Activated CD8-positive, alpha-beta memory T cell treated with anti-CD3 and anti-CD28 coated beads, Interleukin-2, amount 50 U/mL, for 4 hours (primary cell): ENCODE measurements around the gene EDN1.

Source experiments
- DNase-seq: peaks from one replicate; pipeline ENCODE4 v3.0.0-alpha.2; 2020

Gene EDN1

DNA sequence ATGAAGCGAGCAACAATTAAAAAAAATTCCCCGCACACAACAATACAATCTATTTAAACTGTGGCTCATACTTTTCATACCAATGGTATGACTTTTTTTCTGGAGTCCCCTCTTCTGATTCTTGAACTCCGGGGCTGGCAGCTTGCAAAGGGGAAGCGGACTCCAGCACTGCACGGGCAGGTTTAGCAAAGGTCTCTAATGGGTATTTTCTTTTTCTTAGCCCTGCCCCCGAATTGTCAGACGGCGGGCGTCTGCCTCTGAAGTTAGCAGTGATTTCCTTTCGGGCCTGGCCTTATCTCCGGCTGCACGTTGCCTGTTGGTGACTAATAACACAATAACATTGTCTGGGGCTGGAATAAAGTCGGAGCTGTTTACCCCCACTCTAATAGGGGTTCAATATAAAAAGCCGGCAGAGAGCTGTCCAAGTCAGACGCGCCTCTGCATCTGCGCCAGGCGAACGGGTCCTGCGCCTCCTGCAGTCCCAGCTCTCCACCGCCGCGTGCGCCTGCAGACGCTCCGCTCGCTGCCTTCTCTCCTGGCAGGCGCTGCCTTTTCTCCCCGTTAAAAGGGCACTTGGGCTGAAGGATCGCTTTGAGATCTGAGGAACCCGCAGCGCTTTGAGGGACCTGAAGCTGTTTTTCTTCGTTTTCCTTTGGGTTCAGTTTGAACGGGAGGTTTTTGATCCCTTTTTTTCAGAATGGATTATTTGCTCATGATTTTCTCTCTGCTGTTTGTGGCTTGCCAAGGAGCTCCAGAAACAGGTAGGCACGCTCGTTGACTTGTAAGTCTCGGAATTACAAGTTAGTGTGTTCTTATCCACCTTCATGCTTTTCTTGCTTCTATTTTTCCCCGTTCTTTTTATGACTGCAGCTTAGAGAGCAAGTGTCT, at the start of gene EDN1:
Gene EDN1 (plus strand): TSS at position 429 of the 888 bp plus-strand sequence. CDS start 269 bp downstream, at position 698.
- peak; percentile 43 for DNase-seq

DNA sequence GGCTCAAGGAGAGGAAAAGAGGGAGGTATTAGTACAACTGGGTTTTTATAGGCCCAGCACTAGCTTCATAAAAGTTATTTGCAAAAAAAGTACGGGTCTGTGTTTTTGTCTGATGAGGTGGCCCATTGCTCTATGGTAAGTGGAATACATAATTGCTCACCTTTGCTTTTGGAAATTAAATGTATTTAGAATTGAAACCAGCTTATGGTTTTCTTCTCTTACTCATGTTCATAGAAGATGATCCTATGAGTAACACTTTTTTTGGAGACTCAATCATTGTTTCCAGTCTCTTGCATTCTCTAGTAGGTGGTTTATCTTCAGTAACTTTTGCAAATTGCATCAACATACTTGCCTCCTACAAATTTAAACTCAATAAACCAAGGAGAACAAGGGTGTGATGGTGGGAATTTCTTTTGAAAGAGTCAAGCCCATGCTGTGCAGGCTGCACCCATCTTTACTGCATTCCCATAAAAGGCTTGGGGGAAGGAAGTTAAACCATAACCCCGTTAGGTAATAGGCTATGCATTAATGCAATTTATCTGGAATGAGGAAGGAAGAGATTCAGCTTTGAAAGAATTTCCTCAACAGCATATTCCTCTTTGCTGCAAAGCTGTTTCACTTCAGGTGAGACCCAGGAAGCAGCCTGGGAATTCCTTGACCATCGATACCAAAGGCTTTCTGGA, 48.5 kb upstream of the EDN1 start:
- DNase-seq: no peak

DNA sequence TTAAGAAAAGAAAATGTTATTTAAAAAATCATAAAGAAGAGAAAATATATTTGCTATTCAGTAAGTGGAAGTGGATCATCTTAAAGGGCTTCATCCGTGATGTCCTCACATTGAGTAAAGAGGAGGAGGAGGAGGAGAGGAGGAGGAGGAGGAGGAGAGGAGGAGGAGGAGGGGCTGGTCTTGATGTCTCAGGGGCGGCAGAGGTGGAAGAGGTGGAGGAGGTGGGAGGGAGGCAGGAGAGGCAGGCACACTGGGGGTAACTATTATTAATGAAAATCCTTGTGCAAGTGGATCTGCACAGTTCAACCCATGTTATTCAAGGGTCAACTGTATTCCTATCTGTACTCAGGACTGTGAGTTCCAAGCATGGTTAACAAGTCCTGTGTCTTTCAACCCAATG, 47.0 kb upstream of the EDN1 start:
- no peak for DNase-seq

DNA sequence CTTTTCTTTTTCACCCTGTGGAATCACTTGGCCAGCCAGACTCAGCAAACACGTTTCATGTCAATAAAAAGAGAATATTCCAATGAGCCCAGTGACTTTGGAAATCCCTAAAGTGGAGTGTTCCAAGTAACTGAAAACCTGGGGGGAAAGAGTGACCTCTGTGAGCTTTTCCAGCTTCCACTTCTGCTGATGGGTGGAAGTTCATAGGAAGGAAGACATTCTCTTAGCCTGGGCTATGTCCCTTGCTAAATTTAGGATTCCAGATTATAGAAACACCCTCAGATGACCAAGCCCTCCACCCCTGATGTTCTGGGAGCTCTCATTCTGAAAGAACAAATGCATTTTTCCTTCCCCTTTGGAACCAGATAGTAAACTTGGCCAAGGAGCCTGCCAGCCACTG, 44.8 kb upstream of the EDN1 start:
- no peak for DNase-seq

DNA sequence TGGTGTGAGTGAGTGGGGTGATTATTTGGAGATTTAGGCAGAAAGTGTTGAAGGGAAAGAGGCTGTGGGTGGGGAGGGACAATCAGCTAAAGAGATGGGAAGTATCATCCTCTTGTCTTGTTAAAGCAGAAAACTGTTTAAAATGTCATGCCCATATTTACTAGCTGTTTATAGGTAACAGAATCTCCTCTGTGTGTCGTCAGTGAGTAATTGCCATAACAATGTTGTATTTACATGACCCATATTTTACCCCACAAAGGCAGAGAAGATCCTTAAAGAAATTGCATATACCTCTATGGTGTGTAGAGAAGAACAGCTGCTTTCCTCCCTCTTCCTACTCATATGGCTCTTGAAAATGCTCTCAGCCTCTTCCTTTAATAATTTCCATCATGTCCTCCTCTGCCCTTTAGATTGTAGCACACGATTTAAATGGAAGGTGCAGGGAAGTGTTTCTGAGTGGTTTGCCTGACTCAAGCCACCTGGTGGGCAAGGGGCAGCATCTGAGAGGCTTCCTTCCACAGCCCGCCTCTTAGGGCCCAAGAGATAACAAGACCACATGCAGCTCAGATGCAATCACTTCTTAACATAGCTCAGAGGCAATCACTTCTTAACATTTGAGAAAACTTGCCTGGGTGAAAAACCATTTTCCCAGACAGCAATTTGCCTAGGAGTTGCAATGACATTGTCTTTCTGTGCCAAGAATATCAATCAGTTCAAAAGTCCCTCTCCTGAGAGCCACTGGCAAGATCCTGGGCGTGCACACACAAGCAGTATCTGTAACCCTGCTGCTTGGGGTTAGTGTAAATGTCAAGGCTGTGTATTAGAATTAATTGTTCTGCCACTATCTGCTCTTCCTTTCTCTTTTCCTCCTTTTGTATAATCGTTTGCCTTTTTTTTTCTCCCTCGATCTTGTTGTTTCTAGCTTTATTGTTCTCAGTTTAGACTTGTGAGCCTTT, 44.1 kb upstream of the EDN1 start:
- DNase-seq: no peak

DNA sequence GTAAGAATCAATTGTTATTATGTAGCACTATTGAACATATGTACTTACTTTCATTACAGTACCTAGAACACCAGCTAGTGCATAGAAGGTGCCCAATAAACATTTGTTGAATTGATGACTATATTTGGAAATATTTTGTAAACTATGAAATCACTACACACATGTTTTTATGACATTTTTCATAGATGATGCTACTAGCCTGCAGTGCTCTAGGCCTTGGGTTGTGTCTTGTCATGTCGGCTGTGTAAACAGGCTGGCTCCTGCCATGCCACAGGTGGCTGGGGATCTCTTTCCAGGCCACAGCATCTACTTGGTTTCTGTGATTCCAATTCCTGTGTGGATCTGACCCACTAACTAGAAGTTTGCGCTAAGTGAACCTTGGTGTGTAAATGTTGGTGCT, 43.3 kb upstream of the EDN1 start:
- no peak for DNase-seq

DNA sequence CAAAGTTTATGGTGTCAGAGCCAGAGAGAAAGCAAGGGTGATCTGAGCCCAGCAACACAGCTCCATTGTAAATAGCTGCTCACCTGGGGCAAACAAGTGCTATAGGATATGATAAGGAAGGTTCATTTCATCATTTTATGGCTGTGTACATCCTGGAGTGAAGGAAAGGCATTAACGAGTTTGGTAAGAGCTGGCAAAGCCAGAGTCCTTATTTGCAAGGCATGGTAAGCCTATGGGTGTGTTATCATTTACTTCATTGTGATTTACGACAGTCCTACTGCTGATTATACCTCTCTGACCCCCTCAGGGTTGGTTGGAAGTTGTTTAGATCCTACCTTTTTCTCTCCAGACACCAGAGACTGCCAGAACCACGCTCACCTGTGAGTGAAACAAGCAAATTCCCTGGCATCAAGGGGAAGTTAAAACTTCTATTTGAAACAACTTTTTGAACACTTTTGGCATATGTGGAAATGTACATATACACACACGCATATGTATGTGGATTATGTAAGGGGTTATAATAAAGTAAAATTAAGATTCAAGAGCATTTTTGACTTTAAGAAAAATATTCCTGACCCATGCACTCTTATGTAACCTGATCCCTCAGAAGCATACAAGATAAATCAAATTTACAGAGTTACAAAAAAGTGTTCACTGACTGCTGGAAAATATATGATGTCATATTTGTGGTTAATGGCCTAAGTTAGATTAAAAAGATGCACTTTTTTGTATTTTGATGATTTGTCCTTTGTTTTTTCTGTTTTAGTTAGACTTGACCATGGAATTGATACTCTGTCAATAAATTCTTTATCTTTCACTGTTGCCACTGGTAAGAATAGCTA, 40.4 kb upstream of the EDN1 start:
- DNase-seq: no peak

DNA sequence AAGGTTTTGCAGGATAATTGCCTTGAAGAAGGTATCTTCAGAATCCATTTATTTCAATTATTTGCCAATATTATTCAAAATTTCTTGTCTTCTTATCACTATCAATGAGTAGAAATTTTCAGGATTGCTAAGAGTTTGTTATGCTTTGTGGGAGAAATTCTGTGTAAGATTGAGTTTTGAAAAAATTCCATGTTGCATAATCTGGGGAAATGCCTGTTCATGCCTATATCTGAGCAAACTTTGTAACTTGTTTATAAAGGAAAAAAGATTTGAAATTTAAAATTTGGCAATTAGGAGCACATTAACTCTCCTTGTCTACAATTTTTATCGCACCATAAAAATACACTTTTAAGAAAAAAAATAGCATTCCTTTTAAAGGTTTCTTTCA, 39.8 kb upstream of the EDN1 start:
- DNase-seq: no peak

DNA sequence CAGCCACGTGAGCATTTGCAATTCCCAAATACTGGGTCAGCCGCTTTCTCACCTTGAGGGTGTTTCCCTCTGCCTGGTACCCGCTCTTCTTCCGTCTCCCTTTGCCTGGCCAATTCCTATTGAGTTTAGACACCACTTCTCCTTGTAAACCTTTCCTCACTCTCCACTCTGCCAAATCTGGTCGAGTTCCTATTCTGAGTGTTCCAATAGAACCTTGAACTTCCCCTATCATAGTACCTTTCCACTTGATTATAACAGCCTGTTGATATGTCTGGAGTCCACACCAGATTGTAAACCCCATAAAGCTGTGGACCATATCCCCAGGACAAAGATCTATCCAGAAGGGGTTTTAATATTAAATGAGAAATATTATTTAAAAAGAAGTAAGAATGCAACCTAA, 36.0 kb upstream of the EDN1 start:
- DNase-seq: no peak

DNA sequence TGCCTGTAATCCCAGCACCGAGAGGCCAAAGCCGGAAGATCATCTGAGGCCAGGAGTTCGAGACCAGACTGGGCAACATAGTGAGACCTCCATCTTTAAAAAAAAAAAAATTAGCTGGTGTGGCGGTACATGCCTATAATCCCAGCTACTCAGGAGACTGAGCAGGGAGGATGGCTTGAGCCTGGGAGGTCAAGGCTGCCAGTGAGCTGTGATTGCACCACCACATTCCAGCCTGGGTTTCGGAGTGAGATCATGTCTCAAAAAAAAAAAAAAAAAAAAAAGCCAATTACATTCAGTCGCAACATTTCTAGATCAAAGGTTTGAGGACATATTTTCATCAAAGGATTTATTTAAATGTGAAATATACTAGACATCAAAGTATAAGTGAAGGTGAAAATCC, 32.0 kb upstream of the EDN1 start:
- no peak for DNase-seq

DNA sequence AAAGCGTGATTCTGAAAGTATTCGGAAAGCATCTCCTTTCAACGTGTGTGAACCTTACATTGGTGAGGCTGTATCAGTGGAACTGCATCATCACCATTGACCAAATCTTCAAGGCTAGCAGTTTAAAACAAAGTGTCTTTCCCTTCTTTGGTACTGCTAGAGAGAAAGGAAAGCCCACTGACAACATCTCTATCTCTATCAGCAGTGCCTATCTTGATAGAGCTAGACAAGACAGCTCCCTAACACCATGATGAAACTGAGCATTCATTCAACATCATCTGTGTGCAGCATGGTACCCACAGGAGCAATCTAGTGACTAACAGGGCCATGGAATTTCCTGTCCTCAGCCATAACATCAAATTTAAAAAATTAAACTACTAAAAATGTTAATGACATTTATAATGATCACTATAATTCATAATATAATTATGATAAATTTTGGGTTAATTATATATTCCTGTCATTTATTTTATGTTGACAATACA, 31.5 kb upstream of the EDN1 start:
- no peak for DNase-seq

DNA sequence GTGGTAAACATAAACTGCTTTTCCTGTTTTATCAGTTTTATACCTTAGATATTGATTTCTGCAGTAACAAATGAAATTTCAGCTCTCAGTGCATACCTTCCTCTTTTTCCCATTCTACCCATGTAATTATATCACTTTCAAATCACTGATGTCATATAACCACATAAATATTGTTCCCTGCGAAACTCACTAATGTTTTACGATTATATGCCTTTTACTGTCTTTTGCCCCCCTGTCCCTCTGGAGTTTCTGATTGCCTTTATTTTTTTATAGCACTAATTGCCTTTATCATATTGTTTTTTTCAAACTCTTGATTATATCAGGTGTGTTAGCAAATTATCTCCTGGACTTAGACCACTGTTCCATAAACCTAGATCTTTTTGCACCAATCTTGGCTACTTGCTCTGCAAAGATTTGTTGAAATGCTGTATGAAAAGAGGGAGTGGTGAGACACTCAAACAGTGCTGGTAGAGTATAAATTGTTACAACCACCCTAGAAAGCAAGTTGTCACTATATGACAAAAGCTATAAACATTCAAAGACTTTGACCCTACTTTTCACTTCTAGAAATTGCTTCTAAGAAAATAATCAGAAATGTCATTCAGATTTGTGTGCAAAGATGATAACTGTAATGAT, 29.6 kb upstream of the EDN1 start:
- no peak for DNase-seq

DNA sequence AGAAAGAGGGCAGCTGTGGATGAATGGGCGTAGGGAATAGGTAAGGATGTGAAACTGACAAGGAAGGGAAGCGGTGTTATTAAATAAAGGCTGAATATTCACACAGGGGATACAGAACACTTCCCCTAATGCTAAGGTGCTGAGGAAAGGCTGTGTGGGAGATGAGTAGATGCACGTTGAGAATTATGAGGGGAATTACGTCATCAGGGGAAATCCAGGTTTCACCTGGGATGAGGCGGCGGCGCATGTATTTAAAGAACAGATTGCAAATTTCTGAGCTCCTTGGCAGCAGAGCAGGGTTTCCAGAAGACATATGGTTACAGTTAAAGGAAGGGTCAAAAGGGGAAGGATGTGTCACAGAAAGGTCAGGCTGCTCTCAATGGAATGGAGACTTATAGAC, 28.7 kb upstream of the EDN1 start:
- DNase-seq: no peak

DNA sequence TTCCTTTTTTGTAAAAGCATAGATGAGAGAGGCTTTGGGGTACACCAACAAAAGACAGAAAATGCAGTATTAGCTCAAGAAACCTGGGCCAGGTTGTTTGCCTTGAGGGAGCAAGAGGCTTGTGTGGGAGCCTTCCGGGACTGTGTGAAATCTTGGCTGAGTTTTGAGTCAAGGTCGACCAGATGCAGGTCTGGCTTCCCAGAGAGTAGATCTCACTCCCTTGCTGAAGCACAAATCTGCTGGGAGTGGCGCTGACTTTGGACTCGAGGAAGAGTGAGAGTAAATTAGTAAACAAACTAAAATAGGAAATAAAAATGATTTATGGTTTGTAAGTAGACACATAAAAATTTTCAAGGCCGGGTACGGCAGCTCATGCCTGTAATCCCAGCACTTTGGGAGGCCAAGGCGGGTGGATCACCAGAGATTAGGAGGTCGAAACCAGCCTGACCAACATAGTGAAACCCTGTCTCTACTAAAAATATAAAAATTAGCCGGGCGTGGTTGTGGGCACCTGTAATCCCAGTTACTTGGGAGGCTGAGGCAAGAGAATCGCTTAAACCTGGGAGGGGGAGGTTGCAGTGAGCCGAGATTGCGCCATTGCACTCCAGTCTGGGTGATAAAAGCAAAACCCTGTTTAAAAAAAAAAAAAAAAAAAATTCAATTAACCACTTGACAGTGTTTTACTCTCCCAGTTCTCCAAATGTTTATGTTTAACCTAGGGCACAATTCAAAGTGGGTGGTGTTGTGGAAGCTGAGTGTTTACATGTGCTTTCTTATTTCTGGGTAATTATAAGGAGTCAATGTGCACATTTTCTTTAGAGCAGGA, 27.7 kb upstream of the EDN1 start:
- no peak for DNase-seq

DNA sequence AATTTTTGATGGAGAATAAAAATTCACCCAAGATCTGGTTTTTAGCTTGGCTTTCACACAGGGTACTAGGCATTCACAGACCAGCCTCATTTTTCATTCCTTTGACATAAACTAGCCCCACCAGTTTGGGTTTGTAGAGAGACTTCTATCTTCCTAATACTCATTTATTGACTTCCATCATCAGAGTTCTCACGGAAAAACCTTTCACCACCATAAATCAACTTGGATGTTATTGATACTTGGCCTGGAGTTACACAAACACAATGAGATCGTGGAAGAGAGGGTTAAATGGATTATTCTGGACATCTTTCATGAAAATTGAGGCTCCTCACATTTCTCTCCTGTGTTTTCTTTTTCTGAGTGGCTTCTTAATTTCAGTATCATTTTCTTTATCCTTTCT, 26.8 kb upstream of the EDN1 start:
- DNase-seq: no peak

DNA sequence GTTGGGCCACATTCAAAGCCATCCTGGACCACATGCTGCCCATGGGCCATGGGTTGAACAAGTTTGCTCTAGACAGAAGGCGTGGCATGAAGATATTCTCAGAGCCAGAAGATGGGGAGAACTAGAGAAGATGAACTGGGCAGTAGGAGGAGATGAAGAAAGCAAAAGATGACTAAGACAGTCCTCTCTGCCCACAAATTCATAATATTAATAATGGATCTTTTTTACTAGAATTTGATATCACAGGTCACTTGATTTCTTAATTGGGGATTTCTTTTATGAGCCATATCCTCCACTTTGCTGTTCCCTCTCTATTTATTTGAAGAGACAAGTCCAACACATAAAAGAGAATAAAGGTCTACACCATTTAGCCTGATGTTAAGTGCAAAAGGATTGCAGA, 25.5 kb upstream of the EDN1 start:
- no peak for DNase-seq

DNA sequence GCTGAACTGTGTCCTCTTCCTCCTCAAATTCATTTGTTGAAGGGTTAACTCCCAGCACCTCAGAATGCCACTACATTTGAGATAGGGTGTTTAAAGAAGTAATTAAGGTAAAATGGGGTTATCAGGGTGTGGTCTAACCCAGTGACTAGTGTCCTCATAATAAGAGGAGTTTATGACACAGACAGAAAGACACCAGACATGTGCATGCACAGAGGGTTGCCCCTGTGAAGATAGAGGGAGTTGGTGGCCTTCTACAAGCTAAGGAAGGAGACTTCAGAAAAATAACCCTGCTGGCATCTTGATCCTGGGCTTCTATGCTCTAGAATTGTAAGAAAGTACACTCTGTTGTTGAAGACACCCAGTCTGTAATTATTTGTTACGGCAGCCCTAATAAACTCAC, 24.9 kb upstream of the EDN1 start:
- DNase-seq: no peak

DNA sequence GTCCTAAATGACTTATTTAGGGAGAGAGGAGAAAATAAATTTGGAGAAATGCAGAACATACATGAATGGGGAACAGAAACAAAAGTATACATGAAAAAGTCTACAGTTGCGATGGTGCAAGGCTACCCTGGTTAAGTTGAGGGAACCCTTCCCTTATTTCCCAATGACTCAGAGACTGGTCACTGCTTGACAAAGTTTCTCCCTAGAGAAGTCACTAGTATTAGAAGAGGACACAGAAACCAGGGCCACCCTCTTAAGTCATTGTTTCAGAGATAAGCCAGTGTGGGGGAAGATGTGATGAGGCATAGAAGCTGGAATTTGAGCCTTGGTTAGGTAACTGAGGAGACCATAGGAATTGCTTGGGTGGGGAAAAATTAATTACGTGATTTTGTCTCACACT, 24.4 kb upstream of the EDN1 start:
- DNase-seq: no peak

DNA sequence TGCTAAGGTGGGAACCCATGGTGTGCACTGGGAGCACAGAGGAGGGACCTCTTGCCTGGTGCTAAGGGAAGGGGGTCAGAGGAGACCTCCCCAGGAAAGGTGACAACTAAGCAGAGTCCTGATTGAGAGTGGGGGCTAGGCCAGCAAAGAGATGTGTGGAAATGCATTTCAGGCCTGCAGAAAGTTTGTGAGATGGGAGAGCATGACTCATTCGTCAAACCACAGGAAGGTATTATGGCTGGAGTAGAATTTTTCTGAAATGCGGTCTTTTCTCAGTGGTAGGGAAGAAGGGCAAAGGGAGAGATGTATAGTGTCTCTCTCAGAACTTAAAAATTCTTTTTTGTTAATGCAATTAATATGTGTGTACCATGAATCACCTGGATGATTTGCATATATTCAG, 23.6 kb upstream of the EDN1 start:
- DNase-seq: no peak

DNA sequence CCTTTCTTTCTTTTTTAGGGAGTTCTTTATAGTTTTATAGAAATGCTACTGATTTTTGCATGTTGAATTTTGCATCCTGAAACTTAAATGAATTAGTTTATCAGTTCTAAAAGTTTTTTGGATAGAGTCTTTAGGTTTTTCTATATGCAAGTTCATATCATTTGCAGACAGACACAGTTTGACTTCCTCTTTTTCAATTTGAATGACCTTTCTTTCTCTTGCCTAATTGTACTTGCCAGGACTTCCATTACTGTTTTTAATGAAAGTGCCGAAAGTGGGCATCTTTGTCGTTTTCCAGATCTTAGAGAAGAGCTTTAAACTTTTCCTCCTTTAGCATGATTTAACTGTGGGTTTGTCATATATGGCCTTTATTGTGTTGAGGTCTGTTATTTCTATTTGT, 21.1 kb upstream of the EDN1 start:
- DNase-seq: no peak
